HFFc6 (cell line): Measurements from ENCODE around the gene ZNF213. TPM values are rescaled to one million over a fixed set of nuclear protein-coding genes. Genes with fewer than 3 reads are reported as not detected.

Experiments used
- DNase-seq: peaks from one replicate; pipeline ENCODE4 v3.0.0-alpha.2; 2018
- H3K27ac Mint-ChIP-seq: 2 replicates; pipeline ENCODE4 v1.8.0; 2020; ENCODE audit warnings: mild to moderate bottlenecking, mixed read lengths
- H3K27me3 Mint-ChIP-seq: 2 replicates; pipeline ENCODE4 v1.8.0; 2021; ENCODE audit warnings: mild to moderate bottlenecking, moderate library complexity, mixed read lengths; ENCODE audit not compliant: insufficient read depth
- H3K36me3 Mint-ChIP-seq: 2 replicates; pipeline ENCODE4 v1.8.0; 2021; ENCODE audit warnings: low read depth, mixed read lengths
- H3K4me1 Mint-ChIP-seq: 2 replicates; pipeline ENCODE4 v1.8.0; 2020; ENCODE audit warnings: low read depth, mixed read lengths
- H3K4me3 Mint-ChIP-seq: 2 replicates; pipeline ENCODE4 v1.8.0; 2020; ENCODE audit warnings: mild to moderate bottlenecking, moderate library complexity, mixed read lengths
- H3K9me3 Mint-ChIP-seq: 2 replicates; pipeline ENCODE4 v1.8.0; 2020; ENCODE audit warnings: mild to moderate bottlenecking, mixed read lengths
- CTCF ChIP-seq: fragments of 200-600 bp; sonication (generic); IDR thresholded peaks from 2 replicates; pipeline ENCODE4 v1.5.0; 2021; ENCODE audit warnings: antibody characterized with exemption, mild to moderate bottlenecking
- total RNA-seq, 6 experiments: library from RNA; stranded (reverse); fragmentation: NEBNext Ultra II Directional; extraction: Animal tissue kit (Norgen Biotek cat#: 25700); gene quantifications; 2 replicates in 1 of 6; 3 replicates in 5 of 6; pipeline ENCODE4 v1.2.3, GENCODE V29; 2021

Gene ZNF213
- total RNA-seq, 6 experiments from 2014 or later = 5.9 to 7.3 (median 6.9) TPM

GRCh38 chr16:3149630-3150345 lies 15.0 kb downstream of the ZNF213 start:
- peaks cover 12% of the 10 kb centered on the region for H3K27me3 Mint-ChIP-seq
- H3K9me3 Mint-ChIP-seq = 0 out of 2 replicates have a peak, but pooled peaks cover 3% of the 10 kb centered on the region
- peak overlapping the region; percentile 90 for H3K4me3 Mint-ChIP-seq
- TF ChIP-seq CTCF = peak; percentile 63
- DNase-seq = no peak
- H3K27ac Mint-ChIP-seq = peak overlapping the region; percentile 85
- H3K36me3 Mint-ChIP-seq = no peaks in the 10 kb centered on the region
- H3K4me1 Mint-ChIP-seq = peaks cover 19% of the 10 kb centered on the region

DNA sequence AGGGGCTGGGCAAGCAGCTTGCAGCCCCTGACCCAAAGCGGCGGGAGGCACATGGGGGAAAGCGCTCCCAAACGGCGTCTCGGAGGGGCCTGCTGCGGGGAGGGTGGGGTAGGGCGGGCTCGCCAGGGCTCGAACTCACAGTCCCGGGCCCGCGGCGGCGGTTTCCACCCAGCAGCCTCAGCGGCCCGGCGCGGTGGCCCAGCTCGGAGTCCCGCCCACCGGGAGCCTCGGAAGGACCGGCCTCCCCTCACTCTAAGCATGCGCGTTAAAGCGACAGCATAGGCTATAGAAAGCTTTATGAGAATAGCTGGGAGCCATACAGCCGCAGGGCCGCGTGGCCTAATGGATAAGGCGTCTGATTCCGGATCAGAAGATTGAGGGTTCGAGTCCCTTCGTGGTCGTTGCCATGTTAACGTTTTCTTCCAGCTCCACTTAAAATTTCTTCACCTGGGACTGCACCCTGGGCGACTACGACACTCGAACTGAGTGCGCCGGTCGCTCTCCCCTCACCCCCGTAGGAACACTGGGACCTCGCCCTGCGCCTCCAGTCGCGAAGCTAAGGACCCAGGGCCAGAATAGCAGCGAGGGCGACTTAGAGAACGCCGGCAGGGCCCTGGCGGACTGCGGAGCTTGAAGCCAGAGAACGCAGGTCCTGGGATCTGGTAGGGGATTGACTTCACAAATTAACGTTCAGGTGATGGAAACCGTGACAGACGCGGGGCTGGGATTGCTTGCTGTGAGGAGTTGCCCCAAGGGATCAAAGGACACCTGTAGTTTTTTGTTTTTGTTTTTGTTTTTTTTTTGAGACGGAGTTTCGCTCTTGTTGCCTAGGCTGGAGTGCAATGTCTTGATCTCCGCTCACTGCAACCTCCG lies 15.8 kb downstream of the ZNF213 start:
- Mint-ChIP-seq H3K4me3 (peak overlapping the region; percentile 90), H3K36me3 (no peaks in the 10 kb centered on the region), H3K9me3 (0 out of 2 replicates have a peak, but pooled peaks cover 3% of the 10 kb centered on the region), H3K4me1 (peaks cover 19% of the 10 kb centered on the region), H3K27me3 (peaks cover 12% of the 10 kb centered on the region), H3K27ac (peak overlapping the region; percentile 86)
- no peak for TF ChIP-seq CTCF
- peak; percentile 97 for DNase-seq

- no peak for DNase-seq
- peaks cover 19% of the 10 kb centered on the region for H3K4me1 Mint-ChIP-seq
- H3K9me3 Mint-ChIP-seq = 0 out of 2 replicates have a peak, but pooled peaks cover 3% of the 10 kb centered on the region
- peak overlapping the region; percentile 90 for H3K27ac Mint-ChIP-seq
- no peak for TF ChIP-seq CTCF
- peaks cover 16% of the 10 kb centered on the region for H3K27me3 Mint-ChIP-seq
- H3K4me3 Mint-ChIP-seq = peak overlapping the region; percentile 91
- no peaks in the 10 kb centered on the region for H3K36me3 Mint-ChIP-seq
These were observed 17.1 kb downstream of the ZNF213 start for GRCh38 chr16:3152027-3152276.

DNA sequence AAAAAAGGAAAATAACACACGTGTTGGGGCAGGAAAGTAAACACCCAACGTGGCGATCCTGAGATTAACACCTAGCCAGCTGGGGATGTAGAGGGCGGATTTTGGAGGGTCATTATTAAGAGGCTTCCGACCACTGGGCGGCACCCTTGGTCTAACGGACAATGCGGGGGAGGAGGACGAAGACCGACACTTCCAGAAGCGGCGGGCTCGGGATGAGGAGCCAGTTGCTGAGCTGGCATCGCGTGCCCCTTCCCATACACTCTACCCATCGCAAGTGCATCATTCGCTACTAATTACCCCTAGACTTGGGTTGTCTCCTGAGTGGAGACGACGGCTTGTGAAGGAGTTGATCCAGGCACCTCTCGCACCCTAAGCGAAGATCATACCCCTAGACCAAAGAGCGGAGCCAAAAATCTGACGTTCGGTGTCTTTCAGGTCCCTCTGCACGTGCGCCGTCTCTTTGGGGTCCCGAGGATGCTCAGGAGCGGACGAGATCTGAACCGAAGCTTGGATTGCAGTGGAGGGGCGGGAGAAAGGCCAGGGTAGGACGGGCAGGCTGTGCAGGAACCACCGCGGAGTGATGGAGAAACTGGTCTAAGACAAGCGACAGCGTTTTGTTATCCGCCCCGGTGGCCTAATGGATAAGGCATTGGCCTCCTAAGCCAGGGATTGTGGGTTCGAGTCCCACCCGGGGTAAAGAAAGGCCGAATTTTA lies 17.6 kb downstream of the ZNF213 start:
- Mint-ChIP-seq H3K9me3 (0 out of 2 replicates have a peak, but pooled peaks cover 3% of the 10 kb centered on the region), H3K27ac (peak overlapping the region; percentile 90), H3K27me3 (peaks cover 19% of the 10 kb centered on the region), H3K4me1 (peaks cover 19% of the 10 kb centered on the region), H3K4me3 (peak overlapping the region; percentile 91), H3K36me3 (no peaks in the 10 kb centered on the region)
- DNase-seq = peak; percentile 90
- TF ChIP-seq CTCF = peak; percentile 73

DNA sequence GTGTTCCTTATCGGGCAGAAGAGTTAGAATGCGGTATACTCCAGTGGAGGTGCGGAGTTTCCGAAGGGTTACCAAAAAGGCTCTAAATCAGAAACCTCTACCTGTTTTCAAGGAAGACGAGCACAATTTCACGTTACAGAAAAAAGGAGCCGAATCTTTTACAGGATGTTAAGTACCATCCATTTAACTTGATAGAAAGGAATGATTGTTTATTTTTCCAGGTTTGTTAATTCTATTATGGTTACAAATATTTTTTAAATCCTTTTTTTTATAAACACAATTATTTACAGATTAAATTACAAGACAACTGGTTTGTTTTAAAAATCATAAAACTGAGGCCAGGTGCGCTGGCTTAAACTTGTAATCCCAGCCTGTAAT lies 18.2 kb downstream of the ZNF213 start:
- H3K9me3 Mint-ChIP-seq = 0 out of 2 replicates have a peak, but pooled peaks cover 3% of the 10 kb centered on the region
- no peaks in the 10 kb centered on the region for H3K36me3 Mint-ChIP-seq
- peak overlapping the region; percentile 91; the same call in 1 of the 2 replicates for H3K4me3 Mint-ChIP-seq
- no peak for DNase-seq
- H3K27ac Mint-ChIP-seq = peak overlapping the region; percentile 90
- TF ChIP-seq CTCF = no peak
- H3K4me1 Mint-ChIP-seq = peaks cover 24% of the 10 kb centered on the region
- peaks cover 19% of the 10 kb centered on the region for H3K27me3 Mint-ChIP-seq
